ENCODE measurements around the gene CXCL3.
A peak's percentile ranks its signal among the peaks of the same experiment; 100 is the strongest.

CXCL3 gene

DNA sequence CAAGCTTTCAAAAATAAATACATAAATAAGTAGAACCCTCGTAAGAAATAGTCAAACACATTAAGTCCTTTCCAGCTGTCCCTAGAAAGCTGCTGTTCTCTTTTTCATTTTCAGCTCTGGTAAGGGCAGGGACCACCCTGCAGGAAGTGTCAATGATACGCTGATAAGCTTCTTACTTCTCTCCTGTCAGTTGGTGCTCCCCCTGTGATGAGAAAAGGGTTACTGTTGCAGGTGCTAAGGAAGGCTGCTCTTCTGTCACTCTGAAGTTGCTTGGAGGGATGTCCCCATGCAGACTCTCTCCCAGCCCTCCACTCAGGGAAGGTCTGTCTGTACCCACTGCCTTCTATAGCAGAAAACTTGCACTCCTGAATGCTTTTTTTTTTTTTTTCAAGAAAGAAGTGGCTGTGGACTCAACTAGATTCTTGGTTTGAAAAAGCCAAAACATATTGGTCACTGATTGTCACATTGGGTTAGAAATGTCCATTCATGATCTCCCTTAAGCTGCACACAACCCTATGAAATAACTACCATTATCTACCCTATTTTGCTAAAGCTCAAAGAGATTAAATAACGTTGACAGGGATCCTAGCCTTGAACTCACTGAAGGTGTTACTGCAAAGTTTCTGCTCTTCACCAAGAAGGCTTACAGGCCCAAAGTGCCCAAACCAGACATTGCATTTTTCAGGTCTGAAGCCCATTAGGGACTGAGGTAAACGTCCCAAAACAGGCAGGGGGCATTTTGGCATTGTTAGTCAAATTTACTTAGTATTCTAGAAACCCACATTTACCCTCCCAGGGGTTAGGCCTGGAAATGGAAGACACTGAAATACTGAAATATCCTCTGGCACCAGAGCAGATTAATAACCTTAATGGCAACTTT lies 1.2 kb downstream of the CXCL3 start:
- Histone ChIP-seq H3K4me3 (replicated peaks; ENCODE audit: insufficient read depth, low read length) (no peak overlapping the region), H3K27me3 (ENCODE audit: insufficient read depth, poor library complexity, severe bottlenecking) (no peaks in the 10 kb centered on the region), H3K27ac (replicated peaks) (no peak overlapping the region)
- no peak for TF ChIP-seq SPI1 (IDR thresholded peaks at IDR 0.05; ENCODE audit: borderline replicate concordance, low read depth)
- TF ChIP-seq, protein P1, sequence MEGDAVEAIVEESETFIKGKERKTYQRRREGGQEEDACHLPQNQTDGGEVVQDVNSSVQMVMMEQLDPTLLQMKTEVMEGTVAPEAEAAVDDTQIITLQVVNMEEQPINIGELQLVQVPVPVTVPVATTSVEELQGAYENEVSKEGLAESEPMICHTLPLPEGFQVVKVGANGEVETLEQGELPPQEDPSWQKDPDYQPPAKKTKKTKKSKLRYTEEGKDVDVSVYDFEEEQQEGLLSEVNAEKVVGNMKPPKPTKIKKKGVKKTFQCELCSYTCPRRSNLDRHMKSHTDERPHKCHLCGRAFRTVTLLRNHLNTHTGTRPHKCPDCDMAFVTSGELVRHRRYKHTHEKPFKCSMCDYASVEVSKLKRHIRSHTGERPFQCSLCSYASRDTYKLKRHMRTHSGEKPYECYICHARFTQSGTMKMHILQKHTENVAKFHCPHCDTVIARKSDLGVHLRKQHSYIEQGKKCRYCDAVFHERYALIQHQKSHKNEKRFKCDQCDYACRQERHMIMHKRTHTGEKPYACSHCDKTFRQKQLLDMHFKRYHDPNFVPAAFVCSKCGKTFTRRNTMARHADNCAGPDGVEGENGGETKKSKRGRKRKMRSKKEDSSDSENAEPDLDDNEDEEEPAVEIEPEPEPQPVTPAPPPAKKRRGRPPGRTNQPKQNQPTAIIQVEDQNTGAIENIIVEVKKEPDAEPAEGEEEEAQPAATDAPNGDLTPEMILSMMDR (IDR thresholded peaks at IDR 0.05; ENCODE audit: insufficient read depth, low read length) = no peak
- TF ChIP-seq, protein P2, sequence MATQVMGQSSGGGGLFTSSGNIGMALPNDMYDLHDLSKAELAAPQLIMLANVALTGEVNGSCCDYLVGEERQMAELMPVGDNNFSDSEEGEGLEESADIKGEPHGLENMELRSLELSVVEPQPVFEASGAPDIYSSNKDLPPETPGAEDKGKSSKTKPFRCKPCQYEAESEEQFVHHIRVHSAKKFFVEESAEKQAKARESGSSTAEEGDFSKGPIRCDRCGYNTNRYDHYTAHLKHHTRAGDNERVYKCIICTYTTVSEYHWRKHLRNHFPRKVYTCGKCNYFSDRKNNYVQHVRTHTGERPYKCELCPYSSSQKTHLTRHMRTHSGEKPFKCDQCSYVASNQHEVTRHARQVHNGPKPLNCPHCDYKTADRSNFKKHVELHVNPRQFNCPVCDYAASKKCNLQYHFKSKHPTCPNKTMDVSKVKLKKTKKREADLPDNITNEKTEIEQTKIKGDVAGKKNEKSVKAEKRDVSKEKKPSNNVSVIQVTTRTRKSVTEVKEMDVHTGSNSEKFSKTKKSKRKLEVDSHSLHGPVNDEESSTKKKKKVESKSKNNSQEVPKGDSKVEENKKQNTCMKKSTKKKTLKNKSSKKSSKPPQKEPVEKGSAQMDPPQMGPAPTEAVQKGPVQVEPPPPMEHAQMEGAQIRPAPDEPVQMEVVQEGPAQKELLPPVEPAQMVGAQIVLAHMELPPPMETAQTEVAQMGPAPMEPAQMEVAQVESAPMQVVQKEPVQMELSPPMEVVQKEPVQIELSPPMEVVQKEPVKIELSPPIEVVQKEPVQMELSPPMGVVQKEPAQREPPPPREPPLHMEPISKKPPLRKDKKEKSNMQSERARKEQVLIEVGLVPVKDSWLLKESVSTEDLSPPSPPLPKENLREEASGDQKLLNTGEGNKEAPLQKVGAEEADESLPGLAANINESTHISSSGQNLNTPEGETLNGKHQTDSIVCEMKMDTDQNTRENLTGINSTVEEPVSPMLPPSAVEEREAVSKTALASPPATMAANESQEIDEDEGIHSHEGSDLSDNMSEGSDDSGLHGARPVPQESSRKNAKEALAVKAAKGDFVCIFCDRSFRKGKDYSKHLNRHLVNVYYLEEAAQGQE (IDR thresholded peaks at IDR 0.05; ENCODE audit: insufficient replicate concordance, low read depth) = no peak
- no peak for TF ChIP-seq GABPA (IDR thresholded peaks at IDR 0.05; ENCODE audit: low read depth)
- TF ChIP-seq POLR2AphosphoS5 (IDR thresholded peaks at IDR 0.05; ENCODE audit: low read depth) = no peak
- no peak for DNase-seq (ENCODE audit: low read depth in 1 of 2, low spot score in 1 of 2)

DNA sequence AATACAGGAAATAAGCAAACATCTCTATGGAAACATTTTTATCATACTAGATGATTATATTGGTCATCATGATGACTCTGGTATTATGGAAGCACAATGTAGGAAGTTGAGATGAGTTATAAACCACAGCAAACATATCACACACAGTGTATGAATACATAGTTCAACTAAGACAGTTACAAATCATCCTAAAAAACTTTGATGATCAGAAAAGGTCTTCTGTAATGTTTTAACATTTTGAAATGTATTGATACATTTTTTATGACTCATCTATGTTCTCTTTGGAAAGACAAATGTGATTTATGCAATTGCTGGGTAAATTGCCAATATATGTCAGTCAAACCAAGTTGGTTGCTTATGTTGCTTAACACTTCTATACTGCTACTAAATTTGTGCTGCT lies 4.8 kb downstream of the CXCL3 start:
- Histone ChIP-seq H3K27me3 (ENCODE audit: insufficient read depth, poor library complexity, severe bottlenecking) (no peaks in the 10 kb centered on the region), H3K27ac (replicated peaks) (no peak overlapping the region), H3K4me3 (replicated peaks; ENCODE audit: insufficient read depth, low read length) (no peak overlapping the region)
- peak in 1 of 2 experiments; percentile 35 for DNase-seq (ENCODE audit: low read depth in 1 of 2, low spot score in 1 of 2)
- TF ChIP-seq, protein P2 (IDR thresholded peaks at IDR 0.05; ENCODE audit: insufficient replicate concordance, low read depth) = no peak
- no peak for TF ChIP-seq GABPA (IDR thresholded peaks at IDR 0.05; ENCODE audit: low read depth)
- no peak for TF ChIP-seq POLR2AphosphoS5 (IDR thresholded peaks at IDR 0.05; ENCODE audit: low read depth)
- TF ChIP-seq SPI1 (IDR thresholded peaks at IDR 0.05; ENCODE audit: borderline replicate concordance, low read depth) = no peak
- TF ChIP-seq, protein P1 (IDR thresholded peaks at IDR 0.05; ENCODE audit: insufficient read depth, low read length) = no peak

GRCh38 chr4:74032064-74032463 lies 6.4 kb downstream of the CXCL3 start:
- no peak overlapping the region for H3K27ac ChIP-seq (replicated peaks)
- DNase-seq (ENCODE audit: low read depth in 1 of 2, low spot score in 1 of 2) = no peak
- H3K4me3 ChIP-seq (replicated peaks; ENCODE audit: insufficient read depth, low read length) = no peak overlapping the region
- TF ChIP-seq GABPA (IDR thresholded peaks at IDR 0.05; ENCODE audit: low read depth) (no peak), POLR2AphosphoS5 (IDR thresholded peaks at IDR 0.05; ENCODE audit: low read depth) (no peak), SPI1 (IDR thresholded peaks at IDR 0.05; ENCODE audit: borderline replicate concordance, low read depth) (no peak)
- TF ChIP-seq, protein P1 (IDR thresholded peaks at IDR 0.05; ENCODE audit: insufficient read depth, low read length) = no peak
- TF ChIP-seq, protein P2 (IDR thresholded peaks at IDR 0.05; ENCODE audit: insufficient replicate concordance, low read depth) = no peak
- H3K27me3 ChIP-seq (ENCODE audit: insufficient read depth, poor library complexity, severe bottlenecking) = no peaks in the 10 kb centered on the region
